Right lobe of liver (tissue), 4 donors: Measurements from ENCODE around the gene TBC1D1.

ENCODE experiments used
- POLR2A ChIP-seq: fragments of 450-650 bp; IDR thresholded peaks from one replicate; pipeline ENCODE4 v1.6.1; 2017; ENCODE audit warnings: antibody characterized with exemption, mild to moderate bottlenecking
- TF ChIP-seq, protein P1 (sequence below), 4 donors: fragments of 200-600 bp in 3 of 4; fragments of 450-650 bp in 1 of 4; IDR thresholded peaks; one replicate each; pipeline versions ENCODE4 v1.5.1 to v1.8.0; 2016 to 2022; ENCODE audit warnings: antibody characterized with exemption in 4 of 4, mild to moderate bottlenecking in 2 of 4
- donor health status: DM: no; HTN: no; CAD: no.
- donor health status: DM: no; HTN: no; CAD: no.
- donor health status: DM: no; HTN: yes; CAD: no.

DNA sequence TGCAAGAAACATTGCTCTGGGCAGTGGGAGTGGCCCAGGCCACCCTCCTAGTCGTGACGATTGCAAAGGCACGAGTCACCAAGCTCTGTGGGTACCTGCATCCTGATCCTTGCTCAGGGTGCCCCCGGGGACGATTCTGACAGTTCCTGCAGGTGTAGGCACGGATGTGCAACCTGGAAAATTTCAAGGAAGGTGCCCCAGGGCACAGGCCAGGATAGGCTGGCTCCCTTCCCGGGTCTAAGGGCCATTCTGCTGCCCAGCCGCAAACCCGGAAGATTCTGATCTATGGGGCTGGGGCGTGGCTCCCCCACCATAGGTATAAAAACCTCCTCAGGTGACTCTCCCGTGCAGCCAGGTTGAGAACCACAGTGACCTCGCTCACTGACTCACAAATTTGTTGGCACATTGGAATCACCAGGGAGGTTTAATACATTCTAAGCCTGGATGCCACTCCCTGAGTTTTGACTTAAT, 297.8 kb downstream of the TBC1D1 start:
- TF ChIP-seq, protein P1, sequence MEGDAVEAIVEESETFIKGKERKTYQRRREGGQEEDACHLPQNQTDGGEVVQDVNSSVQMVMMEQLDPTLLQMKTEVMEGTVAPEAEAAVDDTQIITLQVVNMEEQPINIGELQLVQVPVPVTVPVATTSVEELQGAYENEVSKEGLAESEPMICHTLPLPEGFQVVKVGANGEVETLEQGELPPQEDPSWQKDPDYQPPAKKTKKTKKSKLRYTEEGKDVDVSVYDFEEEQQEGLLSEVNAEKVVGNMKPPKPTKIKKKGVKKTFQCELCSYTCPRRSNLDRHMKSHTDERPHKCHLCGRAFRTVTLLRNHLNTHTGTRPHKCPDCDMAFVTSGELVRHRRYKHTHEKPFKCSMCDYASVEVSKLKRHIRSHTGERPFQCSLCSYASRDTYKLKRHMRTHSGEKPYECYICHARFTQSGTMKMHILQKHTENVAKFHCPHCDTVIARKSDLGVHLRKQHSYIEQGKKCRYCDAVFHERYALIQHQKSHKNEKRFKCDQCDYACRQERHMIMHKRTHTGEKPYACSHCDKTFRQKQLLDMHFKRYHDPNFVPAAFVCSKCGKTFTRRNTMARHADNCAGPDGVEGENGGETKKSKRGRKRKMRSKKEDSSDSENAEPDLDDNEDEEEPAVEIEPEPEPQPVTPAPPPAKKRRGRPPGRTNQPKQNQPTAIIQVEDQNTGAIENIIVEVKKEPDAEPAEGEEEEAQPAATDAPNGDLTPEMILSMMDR (IDR thresholded peaks at IDR 0.05) = no peak
- TF ChIP-seq POLR2A = no peak
